Cardiac atrium fibroblast (primary cell): ENCODE results near the gene TRAPPC2L. TPM values are rescaled to one million over a fixed set of nuclear protein-coding genes. Genes with fewer than 3 reads are reported as not detected.

Source experiments
- total RNA-seq: library from RNA; depleted of rRNA; stranded (reverse); fragments of >200 nt; gene quantifications from 2 replicates; pipeline ENCODE4 v1.2.3, GENCODE V29; 2015

TRAPPC2L gene
- 41.5 TPM in 2 replicates for total RNA-seq

GRCh38 chr16:88856828-88857727 lies at the start of gene TRAPPC2L, which contains the start of gene GALNS:
Gene TRAPPC2L, plus strand, starts transcription at chr16:88857127. Its CDS starts 24 bp downstream, at chr16:88857151.
Gene GALNS, minus strand, starts transcription at chr16:88856947. Its CDS starts 70 bp downstream, at chr16:88856877.

GRCh38 chr16:88811769-88812512 lies 45.0 kb upstream of the TRAPPC2L start, which contains the start of gene APRT:
Gene APRT, minus strand, starts transcription at chr16:88811928. Its CDS starts 29 bp downstream, at chr16:88811899.

GRCh38 chr16:88866151-88866920 lies 9.4 kb downstream of the TRAPPC2L start, which contains the start of gene PABPN1L:
Gene PABPN1L, minus strand, starts transcription at chr16:88866660. Its CDS starts 54 bp downstream, at chr16:88866606.

Other genes with a start within 250 kb of the TRAPPC2L start
- not detected in 2 replicates for gene IL17C, start 218.6 kb upstream of the TRAPPC2L start, total RNA-seq
- 490 and 554 TPM in 2 replicates for gene CYBA, start 206.1 kb upstream of the TRAPPC2L start, total RNA-seq
- gene MVD, start 194.0 kb upstream of the TRAPPC2L start, total RNA-seq: 54.0 and 99.6 TPM in 2 replicates
- 0.16 TPM in 1 of 2 replicates, not detected in the other for gene SNAI3, start 170.6 kb upstream of the TRAPPC2L start, total RNA-seq
- gene RNF166, start 150.7 kb upstream of the TRAPPC2L start, total RNA-seq: 14.1 and 15.1 TPM in 2 replicates
- 13.0 and 13.5 TPM in 2 replicates for gene CTU2, start 150.6 kb upstream of the TRAPPC2L start, total RNA-seq
- gene PIEZO1, start 71.9 kb upstream of the TRAPPC2L start, total RNA-seq: 232 and 251 TPM in 2 replicates
- gene CDT1, start 53.3 kb upstream of the TRAPPC2L start, total RNA-seq: 2.5 and 7.3 TPM in 2 replicates
- 251 and 258 TPM in 2 replicates for gene APRT, start 45.2 kb upstream of the TRAPPC2L start, total RNA-seq
- 38.1 and 38.2 TPM in 2 replicates for gene GALNS, start 180 bp upstream of the TRAPPC2L start, total RNA-seq
- gene PABPN1L, start 9.5 kb downstream of the TRAPPC2L start, total RNA-seq: not detected in 2 replicates
- not detected in 2 replicates for gene CBFA2T3, start 120.1 kb downstream of the TRAPPC2L start, total RNA-seq
- gene ACSF3, start 236.7 kb downstream of the TRAPPC2L start, total RNA-seq: 24.6 and 30.3 TPM in 2 replicates